GM21529 (cell line): ENCODE data around the gene DPY19L2.
"Not testable (repeated sequence)": the region's sequence is repeated elsewhere in the genome, so short reads cannot be mapped to it uniquely, and the experiment has no call there.

Experiments
- ATAC-seq: cut with Tn5 transposase; IDR thresholded peaks from one replicate; pipeline ENCODE4 v1.9.1; 2021; ENCODE audit not compliant: unreplicated experiment

DPY19L2 gene

DNA sequence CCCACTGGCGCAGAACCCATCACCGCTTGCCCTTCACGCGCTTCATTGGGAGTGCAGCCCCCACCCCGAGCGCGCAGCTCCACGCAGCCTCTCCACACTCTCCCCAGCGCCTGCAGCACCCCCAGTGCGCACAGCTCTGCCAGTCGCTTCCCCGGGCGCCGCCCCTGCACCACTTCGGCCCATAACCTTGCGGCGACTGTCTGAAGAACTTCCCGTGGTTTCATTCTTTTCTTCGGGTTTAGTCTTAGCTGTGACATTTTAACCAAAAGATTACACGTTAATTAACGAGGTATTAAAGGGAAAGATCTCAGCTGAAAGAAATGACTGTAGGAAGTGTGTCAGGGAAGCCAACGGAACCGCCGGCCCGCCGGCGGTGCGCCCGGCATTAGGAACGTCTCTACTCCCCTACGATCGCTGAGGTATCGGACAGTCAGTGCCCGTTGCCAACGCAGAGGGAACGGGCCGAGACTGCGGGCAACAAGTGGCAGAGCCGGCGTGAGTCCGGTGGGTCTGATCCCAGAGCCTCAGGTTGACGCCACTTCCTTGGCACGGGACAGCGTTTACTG is 590 bp upstream of the DPY19L2 start:
- ATAC-seq: peak; percentile 22

DNA sequence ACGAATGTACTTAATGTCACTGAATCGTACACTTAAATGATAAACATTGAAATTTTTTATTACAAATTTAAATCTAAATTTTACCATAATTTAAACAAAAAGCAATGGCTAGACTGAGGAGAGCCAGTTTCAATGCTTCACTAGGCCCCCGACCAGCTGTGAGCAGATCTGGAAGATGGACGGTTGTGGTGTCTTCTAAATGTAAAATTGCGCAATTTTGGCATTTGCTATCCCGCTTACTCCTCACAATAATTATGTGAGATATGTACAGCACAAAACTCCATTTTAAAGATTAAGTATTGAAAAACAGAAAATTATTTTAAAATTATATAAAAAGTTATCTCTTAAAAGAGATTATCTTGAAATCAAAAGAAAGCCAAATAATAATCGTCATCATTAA is 5.3 kb downstream of the DPY19L2 start:
- ATAC-seq: not testable (repeated sequence)

DNA sequence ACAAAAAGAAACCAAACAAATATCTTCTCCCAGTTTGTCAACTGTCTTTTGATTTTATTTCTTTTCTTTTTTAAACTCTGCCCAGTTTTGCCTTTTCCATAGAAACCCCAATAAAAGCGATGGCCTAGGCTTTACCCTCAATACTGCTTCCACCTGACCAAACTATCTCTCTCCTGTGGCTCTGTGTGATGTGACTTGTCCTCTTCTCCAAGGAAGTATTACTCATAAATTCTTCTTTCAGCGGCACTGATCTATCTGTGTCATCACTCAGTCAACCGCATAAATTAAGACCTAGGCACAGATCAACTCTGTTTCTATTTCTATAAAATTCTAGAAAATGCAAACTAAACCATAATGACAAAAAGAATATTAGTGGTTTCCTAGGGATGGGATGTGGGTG is 9.8 kb downstream of the DPY19L2 start:
- ATAC-seq: not testable (repeated sequence)

DNA sequence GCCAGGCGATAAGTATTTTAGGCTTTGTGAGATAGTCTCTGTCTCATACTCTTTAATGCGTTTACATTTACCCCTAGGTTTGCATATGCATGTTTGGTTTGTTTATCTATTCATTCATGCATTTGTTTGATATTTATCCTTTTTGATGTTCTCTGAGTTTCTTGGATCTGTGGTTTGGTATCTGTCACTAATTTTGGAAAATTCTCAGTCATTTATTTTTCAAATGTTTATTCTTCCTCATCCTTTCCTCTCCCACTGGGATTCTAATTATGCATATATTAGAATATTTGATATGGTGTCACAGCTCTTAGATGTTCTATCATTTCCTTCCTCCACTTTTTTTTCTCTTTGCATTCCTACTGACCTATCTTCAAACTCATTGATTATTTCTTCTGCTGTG is 11.9 kb downstream of the DPY19L2 start:
- ATAC-seq: not testable (repeated sequence)

DNA sequence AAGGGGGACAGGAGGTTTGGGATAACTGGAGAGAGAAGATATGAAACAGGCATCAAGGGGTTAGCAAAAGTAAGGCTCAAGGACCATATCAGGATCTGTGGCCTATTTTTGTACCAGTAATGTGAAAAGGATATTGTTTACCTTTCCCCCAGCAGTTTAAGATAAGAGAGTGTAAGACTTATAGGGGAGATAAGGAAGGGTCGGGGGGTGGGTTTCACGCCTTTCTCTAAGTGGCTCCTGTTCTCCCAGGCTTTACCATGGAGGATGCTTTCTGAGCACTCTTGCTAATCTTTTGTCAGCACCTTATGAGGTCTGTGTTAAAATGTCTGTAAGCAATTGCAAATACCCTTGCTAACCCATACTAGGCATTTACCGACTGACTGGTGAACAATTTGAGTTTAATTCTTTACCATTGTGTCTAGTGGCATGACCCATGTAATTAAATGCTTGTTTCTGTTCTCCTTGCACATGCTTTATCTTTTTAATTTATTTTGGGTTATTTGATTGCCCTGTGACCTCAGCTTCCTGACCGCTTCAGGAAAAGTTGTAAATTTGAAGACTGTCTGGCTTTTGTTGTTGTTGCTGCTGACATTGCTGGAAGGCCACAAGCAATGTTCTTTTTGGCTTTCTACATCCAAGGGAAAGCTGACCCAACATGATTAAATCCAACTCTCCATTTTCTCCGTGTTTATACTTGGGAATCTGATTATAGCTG is 12.6 kb downstream of the DPY19L2 start:
- ATAC-seq: not testable (repeated sequence)

DNA sequence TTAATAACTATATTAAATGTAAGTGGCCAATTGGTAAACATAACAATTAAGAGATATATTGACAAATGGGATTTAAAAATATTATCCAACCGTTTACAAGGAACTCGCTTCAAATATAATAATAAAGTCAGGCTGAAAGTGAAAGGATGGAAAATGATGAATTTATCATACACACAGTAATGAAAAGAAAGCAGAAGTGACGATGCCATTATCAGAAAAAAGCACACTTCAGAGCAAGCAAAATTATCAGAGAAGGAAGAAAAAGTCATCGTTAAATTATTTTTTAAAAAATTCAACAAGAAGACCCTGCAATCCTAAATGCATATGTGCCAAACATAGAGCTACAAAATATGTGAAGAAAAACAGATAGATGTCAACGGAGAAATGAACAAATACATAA is 13.8 kb downstream of the DPY19L2 start:
- not testable (repeated sequence) for ATAC-seq

DNA sequence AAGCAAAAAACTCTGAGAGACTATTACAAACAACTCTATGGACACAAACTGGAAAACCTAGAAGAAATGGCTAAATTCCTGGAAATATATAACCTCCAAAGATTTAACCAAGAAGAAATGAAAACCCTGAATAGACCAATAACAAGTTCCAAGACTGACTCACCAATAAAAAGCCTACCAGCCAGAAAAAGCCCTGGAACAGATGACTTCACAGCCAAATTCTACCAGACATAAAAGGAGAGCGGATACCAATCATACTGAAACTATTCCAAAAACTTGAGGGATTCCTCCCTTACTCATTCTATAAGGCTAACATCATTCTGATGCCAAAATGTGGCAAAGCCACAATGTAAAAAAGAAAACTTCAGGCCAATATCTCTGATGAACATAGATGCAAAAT is 18.8 kb downstream of the DPY19L2 start:
- not testable (repeated sequence) for ATAC-seq

DNA sequence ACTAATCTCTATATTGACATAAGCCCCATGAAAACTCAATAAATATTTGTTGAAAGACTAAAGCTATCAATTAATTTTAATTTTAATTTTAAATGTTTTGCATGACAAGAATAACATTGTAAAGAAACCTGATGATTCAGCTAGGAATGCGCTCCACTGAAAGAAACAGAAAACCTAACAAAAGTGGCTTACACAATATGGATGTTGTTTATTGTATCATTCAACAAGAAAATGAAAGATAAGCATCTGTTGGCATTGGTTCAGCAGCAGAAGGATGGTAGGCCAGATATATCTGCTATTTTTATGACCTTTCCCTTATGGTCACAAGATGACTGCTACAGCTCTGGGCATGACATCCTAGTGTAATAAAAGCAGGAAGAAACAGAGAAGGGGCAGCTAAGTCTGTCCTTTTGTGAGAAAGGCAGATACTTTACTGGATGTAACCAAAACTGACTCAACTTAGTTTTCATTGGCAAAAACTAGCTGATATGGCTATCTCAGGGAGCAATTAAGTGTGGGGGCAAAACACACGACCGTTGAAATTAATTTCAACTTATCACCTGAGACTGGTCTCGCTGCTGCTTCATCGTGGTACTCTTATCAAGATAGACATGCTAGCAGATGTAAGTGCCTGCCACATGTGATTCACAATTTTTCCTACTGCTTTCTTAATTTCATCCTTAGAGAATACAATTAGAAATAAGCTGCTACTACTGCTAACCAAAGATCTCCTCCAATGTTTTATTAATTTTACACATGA is 24.7 kb downstream of the DPY19L2 start:
- ATAC-seq: not testable (repeated sequence)

DNA sequence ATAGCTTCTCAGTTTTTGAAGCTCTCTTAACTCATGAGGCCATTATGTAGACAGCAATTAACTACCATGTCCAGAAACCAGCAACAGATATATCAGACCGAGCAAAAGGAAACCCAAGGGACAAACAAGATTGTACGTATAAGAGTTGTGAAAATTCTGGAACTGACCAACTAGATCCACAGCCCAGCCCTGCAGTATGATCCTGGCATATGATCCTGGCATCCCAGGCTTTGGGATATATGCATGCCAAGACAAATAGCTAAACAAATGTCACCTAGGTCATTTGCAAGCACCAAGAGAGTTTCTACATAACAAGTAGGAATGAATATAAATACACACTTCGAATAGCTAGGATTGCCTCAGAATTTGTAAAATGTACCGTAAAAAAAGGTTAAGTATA is 44.0 kb downstream of the DPY19L2 start:
- ATAC-seq: not testable (repeated sequence)

DNA sequence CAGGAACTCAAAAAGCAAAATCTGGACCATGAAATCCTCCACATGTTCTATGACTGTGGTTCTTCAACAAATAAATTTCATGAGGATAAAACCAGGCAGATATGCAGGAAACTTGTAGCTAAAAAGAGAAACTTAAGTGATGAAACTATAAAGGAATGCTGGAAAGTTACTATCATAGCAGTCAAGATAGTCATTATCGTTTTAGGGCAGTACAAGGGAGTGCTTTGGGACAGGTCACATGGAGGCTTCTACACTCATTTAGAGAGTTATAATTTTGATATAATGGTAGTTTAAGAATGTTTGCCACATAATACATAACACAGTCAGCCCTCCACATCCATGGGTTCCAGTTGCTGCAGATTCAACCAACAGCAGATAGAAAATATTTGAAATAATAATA is 52.7 kb downstream of the DPY19L2 start:
- ATAC-seq: not testable (repeated sequence)

DNA sequence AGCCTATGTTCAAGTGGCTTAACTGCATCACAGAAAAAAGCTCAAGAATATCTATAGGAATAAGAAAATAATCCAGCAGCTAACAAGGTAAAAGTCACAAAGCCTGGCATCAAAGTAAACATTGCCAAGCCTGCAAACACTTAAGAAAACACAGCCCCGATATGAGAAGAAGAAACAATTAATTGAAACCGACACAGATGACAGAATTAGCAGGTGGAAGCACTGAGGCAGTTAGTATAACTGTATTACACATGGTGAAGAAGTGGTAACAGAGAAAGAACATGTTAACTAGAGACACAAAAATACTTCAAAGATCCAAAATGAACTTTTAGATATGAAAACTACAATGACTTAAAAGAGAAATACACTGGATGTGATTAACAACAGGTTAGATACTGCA is 57.0 kb downstream of the DPY19L2 start:
- not testable (repeated sequence) for ATAC-seq

DNA sequence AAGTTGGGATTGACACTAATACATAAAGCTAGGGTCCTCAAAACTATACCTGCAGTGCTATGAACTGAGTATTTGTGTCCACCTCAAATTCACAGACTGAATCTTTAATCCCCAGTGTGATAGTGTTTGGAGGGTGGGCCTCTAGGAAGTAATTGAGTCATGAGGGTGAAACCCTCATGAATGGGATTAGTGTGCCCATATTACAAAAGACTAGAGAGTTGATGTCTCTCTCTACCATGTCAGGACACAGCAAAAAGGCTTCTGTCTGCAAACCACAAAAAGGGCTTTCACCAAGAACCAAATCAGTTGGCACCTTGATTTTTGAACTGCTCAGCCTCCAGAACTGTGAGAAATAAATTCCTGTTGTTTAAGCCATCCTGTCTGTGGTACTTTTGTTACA is 59.0 kb downstream of the DPY19L2 start:
- ATAC-seq: not testable (repeated sequence)

DNA sequence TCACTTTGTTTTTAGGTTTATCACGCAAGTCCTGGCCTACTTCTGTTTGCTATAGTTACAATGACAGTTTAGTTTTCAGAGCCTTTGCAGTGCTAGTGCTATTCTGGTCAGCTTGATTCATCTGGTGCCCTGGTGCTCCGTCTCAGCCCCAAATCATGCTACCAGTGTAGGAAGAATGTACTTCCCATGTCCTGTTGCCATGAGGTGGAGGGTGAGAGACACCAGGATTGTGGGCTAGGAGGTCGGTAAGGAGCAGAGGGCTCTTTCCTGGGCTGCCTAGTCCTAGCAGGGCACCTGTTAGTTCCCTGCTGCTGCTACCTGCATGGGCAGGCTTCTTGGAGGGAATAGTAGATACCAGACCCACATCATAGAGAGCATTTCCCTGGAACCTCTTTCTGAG is 63.3 kb downstream of the DPY19L2 start:
- ATAC-seq: not testable (repeated sequence)

DNA sequence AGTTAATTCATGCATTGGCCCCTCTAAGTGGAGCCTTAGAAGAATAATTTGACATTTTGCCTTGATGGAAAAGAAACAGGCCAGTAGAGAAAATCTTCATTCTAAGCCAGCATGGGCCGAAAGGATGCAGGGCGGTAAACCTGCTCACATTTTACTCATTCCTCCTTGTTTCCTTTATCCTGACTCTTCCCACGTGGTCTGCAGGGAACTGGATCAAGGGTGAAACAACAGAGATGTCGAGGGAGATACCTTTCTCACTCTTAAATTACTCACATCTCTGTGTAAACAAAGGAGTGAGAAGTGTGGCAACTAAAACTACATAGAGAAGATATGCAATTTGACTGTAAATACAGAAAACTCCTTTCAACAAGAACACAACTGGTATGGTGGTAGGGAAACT is 73.5 kb downstream of the DPY19L2 start:
- not testable (repeated sequence) for ATAC-seq

DNA sequence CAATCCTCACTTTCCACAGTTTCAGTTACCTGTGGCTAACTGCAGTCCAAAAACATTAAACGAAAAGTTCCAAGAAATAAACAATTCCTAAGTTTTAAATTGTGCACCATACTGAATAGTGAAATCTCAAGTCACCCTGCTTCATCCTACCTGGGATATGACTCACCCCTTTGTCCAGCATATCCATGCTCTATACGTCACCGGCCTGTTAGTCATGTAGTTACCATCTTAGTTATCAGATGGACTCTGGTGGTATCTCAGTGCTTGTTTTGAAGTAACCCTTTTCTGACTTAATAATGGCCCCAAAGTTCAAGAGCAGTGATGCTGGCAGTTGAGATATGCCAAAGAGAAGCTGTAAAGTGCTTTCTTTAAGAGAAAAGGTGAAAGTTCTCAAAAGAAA is 83.9 kb downstream of the DPY19L2 start:
- ATAC-seq: not testable (repeated sequence)

DNA sequence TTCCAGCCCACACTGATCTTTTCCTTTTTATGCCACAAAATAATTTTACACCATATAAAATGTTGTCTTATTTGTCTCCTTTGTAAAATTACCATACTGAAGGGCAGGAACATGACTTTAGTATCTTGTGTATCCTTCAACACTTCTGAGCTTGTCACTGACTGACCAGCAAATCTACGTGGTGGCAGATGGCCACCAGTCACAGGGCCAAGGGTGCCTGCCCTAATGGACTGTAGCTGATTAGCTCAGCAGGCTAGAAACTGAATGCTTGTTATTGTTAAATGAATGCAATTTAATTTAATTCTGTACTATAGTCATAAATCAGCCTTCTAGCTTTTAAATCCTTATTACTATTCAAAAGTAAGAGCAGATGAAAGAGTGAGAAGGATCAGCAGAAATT is 85.0 kb downstream of the DPY19L2 start:
- not testable (repeated sequence) for ATAC-seq

DNA sequence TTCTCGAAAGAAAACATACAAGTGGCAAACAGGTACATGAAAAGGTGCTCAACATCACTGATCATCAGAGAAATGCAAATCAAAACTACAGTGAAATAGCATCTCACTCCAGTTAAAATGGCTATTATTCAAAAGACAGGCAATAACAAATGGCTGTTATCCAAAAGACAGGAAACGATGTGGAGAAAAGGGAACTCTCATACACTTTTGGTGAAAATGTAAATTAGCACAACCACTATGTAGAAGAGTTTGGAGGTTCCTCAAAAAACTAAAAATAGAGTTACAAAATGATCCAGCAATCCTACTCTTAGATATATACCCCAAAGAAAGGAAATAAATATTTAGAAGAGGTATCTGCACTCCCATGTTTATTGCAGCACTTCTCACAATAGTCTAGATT is 90.7 kb downstream of the DPY19L2 start:
- not testable (repeated sequence) for ATAC-seq

DNA sequence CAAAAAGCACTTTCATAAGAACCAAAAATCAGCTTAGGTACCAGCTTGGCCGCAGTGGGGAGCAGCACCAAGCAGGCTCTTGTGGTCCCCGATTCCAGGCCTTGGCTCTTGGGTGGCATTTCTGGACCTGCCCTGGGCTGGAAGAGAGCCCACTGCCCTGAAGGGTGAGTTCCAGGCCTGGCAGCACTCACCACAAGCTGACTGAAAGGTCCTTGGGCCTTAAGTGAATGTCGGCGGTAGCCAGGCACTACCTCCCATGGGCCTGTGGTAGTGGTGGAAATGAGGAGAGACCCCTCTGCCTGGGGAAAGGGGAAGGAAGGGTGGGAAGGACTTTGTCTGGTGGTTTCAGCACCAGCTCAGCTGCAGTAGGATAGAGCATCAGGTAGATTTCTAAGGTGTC is 96.3 kb downstream of the DPY19L2 start:
- not testable (repeated sequence) for ATAC-seq

DNA sequence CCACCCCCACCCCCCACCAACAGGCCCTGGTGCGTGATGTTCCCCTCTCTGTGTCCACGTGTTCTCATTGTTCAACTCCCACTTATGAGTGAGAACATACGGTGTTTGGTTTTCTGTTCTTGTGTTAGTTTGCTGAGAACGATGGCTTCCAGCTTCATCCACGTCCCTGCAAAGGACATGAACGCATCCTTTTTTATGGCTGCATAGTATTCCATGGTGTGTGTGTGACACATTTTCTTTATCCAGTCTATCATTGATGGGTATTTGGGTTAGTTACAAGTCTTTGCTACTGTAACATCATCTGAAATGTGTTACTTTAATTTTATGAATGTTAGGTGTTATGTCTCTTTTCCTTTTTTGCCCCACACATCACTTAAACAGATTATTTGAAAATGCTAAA is 109.8 kb downstream of the DPY19L2 start:
- not testable (repeated sequence) for ATAC-seq

DNA sequence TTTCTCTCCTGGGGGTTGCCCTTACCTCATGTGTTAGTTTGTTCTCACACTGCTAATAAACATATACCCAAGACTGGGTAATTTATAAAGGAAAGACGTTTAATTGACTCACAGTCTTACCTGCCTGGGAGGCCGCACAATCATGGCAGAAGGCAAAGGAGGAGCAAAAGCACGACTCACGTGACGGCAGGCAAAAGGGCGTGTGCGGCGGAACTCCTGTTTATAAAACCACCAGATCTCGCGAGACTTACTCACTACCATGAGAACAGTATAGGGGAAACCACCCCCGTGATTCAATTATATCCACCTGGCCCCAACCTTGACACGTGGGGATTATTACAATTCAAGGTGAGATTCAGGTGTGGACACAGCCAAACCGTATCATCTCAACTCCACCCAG is 116.9 kb downstream of the DPY19L2 start:
- ATAC-seq: not testable (repeated sequence)

DNA sequence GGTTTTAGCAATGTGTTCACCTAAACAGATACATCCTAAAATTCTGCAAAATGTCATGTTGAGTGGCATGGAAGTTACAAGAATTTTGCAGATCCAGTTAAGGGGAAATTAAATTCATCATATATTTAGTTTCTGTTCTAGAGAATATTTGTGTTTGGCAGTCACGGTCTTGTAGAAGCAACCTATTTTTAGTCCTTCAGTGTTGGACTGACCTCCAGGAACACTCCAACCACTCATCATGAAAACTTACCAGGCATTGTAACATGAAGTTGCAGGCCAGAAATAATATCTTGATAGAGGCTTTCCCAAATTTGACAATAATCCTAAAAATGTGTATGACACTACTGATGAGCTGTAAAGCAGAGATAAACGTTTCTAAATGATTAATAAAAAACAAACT is 119.3 kb downstream of the DPY19L2 start:
- ATAC-seq: not testable (repeated sequence)
